NCI-H524 treated with DMSO at 0.1 percent for 48 hours (cell line): ENCODE measurements around the gene FAM76A.
"Not testable (repeated sequence)": the region's sequence is repeated elsewhere in the genome, so short reads cannot be mapped to it uniquely, and the experiment has no call there.

Experiments used
- DNase-seq: peaks from one replicate; lab custom pipeline; 2025; lab: John Stamatoyannopoulos, UW

The FAM76A gene

GRCh38 chr1:27778056-27778455 is 52.3 kb downstream of the FAM76A start:
- DNase-seq, result no peak

GRCh38 chr1:27779122-27779521 is 53.4 kb downstream of the FAM76A start:
- DNase-seq, result no peak

GRCh38 chr1:27782950-27783349 is 57.2 kb downstream of the FAM76A start:
- DNase-seq, result no peak

GRCh38 chr1:27784700-27785099 is 58.9 kb downstream of the FAM76A start:
- no peak for DNase-seq

- no peak for DNase-seq
These were observed 60.2 kb downstream of the FAM76A start for GRCh38 chr1:27785781-27786455.

- DNase-seq, result no peak
These were observed 62.1 kb downstream of the FAM76A start for GRCh38 chr1:27787895-27788294.

- no peak for DNase-seq
These were observed 63.8 kb downstream of the FAM76A start for GRCh38 chr1:27789540-27790041.

GRCh38 chr1:27790270-27790669 is 64.5 kb downstream of the FAM76A start:
- DNase-seq, result not testable (repeated sequence)

- DNase-seq, result no peak
These were observed 69.8 kb downstream of the FAM76A start for GRCh38 chr1:27795601-27796000.

- DNase-seq, result no peak
These were observed 79.0 kb downstream of the FAM76A start for GRCh38 chr1:27804791-27805190.

GRCh38 chr1:27806758-27807157 is 81.0 kb downstream of the FAM76A start:
- DNase-seq, result no peak

GRCh38 chr1:27807385-27807784 is 81.6 kb downstream of the FAM76A start:
- no peak for DNase-seq

- DNase-seq, result not testable (repeated sequence)
These were observed 82.4 kb downstream of the FAM76A start for GRCh38 chr1:27808131-27808530.

- DNase-seq, result no peak
These were observed 84.1 kb downstream of the FAM76A start for GRCh38 chr1:27809883-27810282.

- no peak for DNase-seq
These were observed 86.2 kb downstream of the FAM76A start for GRCh38 chr1:27811741-27812500.
